GM12878 (cell line): ENCODE results near the gene C9orf50. TPM values are rescaled to one million over a fixed set of nuclear protein-coding genes. Genes with fewer than 3 reads are reported as not detected.
A peak's percentile ranks its signal among the peaks of the same experiment; 100 is the strongest.

Experiments used
- BHLHE40 ChIP-seq, 2 experiments: fragments of 450-650 bp in 1 of 2; IDR thresholded peaks; 2 replicates each; pipeline ENCODE4 v1.6.1; 2011 to 2017; ENCODE audit warnings: low read depth in 2 of 2, borderline replicate concordance in 1 of 2, improper control_type of control experiment in 1 of 2, low read length in 1 of 2, mild to moderate bottlenecking in 1 of 2
- CBX3 ChIP-seq: fragments of 200-600 bp; sonication (generic); IDR thresholded peaks from 2 replicates; pipeline ENCODE4 v1.6.1; 2016; ENCODE audit warnings: low read depth, borderline replicate concordance
- CHD4 ChIP-seq: fragments of 200-600 bp; sonication (generic); IDR thresholded peaks from 2 replicates; pipeline ENCODE4 v1.6.1; 2016; ENCODE audit warnings: mild to moderate bottlenecking
- ELK1 ChIP-seq: IDR thresholded peaks from 2 replicates; pipeline ENCODE4 v1.6.1; 2012; ENCODE audit warnings: low read depth, low read length, improper control_type of control experiment
- GABPA ChIP-seq: IDR thresholded peaks from 2 replicates; pipeline ENCODE4 v1.6.1; 2014; ENCODE audit warnings: antibody characterized with exemption, low read depth, mild to moderate bottlenecking, inconsistent platforms
- HCFC1 ChIP-seq: fragments of 150-350 bp; IDR thresholded peaks from 2 replicates; pipeline ENCODE4 v1.6.1; 2014; ENCODE audit warnings: low read length
- HDGF ChIP-seq: fragments of 450-650 bp; IDR thresholded peaks from 2 replicates; pipeline ENCODE4 v1.6.1; 2016; ENCODE audit warnings: antibody characterized with exemption
- HSF1 ChIP-seq: fragments of 150-350 bp; IDR thresholded peaks from 2 replicates; pipeline ENCODE4 v1.6.1; 2014; ENCODE audit warnings: mild to moderate bottlenecking, low read depth, low read length
- IKZF2 ChIP-seq, 2 experiments: fragments of 450-650 bp; IDR thresholded peaks; 2 replicates each; pipeline ENCODE4 v1.6.1; 2017; ENCODE audit warnings: mild to moderate bottlenecking in 2 of 2, moderate library complexity in 2 of 2
- IRF5 ChIP-seq: fragments of 450-650 bp; IDR thresholded peaks from 2 replicates; pipeline ENCODE4 v1.6.1; 2017; ENCODE audit warnings: borderline replicate concordance
- KLF5 ChIP-seq: fragments of 450-650 bp; IDR thresholded peaks from 2 replicates; pipeline ENCODE4 v1.6.1; 2014; ENCODE audit warnings: mild to moderate bottlenecking; ENCODE audit not compliant: partially characterized antibody
- MTA2 ChIP-seq: fragments of 450-650 bp; IDR thresholded peaks from 2 replicates; pipeline ENCODE4 v1.6.1; 2016; ENCODE audit warnings: low read depth, mild to moderate bottlenecking, moderate library complexity
- NBN ChIP-seq: fragments of 450-650 bp; IDR thresholded peaks from 2 replicates; pipeline ENCODE4 v1.6.1; 2016
- NFXL1 ChIP-seq: fragments of 450-650 bp; IDR thresholded peaks from 2 replicates; pipeline ENCODE4 v1.6.1; 2017; ENCODE audit warnings: antibody characterized with exemption, mild to moderate bottlenecking, borderline replicate concordance
- NFYB ChIP-seq: IDR thresholded peaks from 2 replicates; pipeline ENCODE4 v1.6.1; 2011; ENCODE audit warnings: low read depth, mild to moderate bottlenecking, low read length, improper control_type of control experiment, moderate library complexity; ENCODE audit not compliant: insufficient read depth
- PAX8 ChIP-seq: fragments of 450-650 bp; IDR thresholded peaks from 2 replicates; pipeline ENCODE4 v1.6.1; 2017; ENCODE audit warnings: mild to moderate bottlenecking, moderate library complexity
- PBX3 ChIP-seq: IDR thresholded peaks from 2 replicates; pipeline ENCODE4 v1.6.1; 2011; ENCODE audit warnings: mild to moderate bottlenecking, low read depth, low read length, moderate library complexity; ENCODE audit not compliant: insufficient replicate concordance
- PML ChIP-seq: IDR thresholded peaks from 2 replicates; pipeline ENCODE4 v1.6.1; 2012; ENCODE audit warnings: low read length, inconsistent platforms
- PRDM15 ChIP-seq: fragments of 450-650 bp; formaldehyde crosslinking; IDR thresholded peaks from 2 replicates; pipeline ENCODE4 v1.4.0; 2020; ENCODE audit warnings: mild to moderate bottlenecking, moderate library complexity
- RUNX3 ChIP-seq: IDR thresholded peaks from 2 replicates; pipeline ENCODE4 v1.6.1; 2012; ENCODE audit warnings: low read length, inconsistent platforms
- SMAD1 ChIP-seq: fragments of 450-650 bp; IDR thresholded peaks from 2 replicates; pipeline ENCODE4 v1.6.1; 2018; ENCODE audit warnings: mild to moderate bottlenecking, low read depth; ENCODE audit not compliant: partially characterized antibody
- SMC3 ChIP-seq: IDR thresholded peaks from 2 replicates; pipeline ENCODE4 v1.6.1; 2011; ENCODE audit warnings: low read length, improper control_type of control experiment, borderline replicate concordance
- polyA plus RNA-seq, 11 experiments: library from polyadenylated mRNA; depleted of rRNA in 4 of 11; unstranded in 6 of 11; stranded (reverse) in 5 of 11; fragments of >200 nt; fragmentation: Nextera tagmentation in 4 of 11; fragmentation: Illumina TruSeq in 1 of 11; extraction: Ambion mirVana in 4 of 11; extraction: Trizol in 1 of 11; gene quantifications; 1 replicate in 1 of 11; 2 replicates in 10 of 11; pipeline versions ENCODE4 v1.2.1 to v1.2.3, GENCODE V29; 2011 to 2016; ENCODE audit warnings: inconsistent platforms in 2 of 11, missing spikeins in 2 of 11, low read depth in 1 of 11
- total RNA-seq, 4 experiments: library from RNA; depleted of rRNA in 3 of 4; stranded (reverse); fragments of >200 nt in 3 of 4; fragmentation: Illumina TruSeq in 1 of 4; extraction: Trizol in 1 of 4; gene quantifications; 2 replicates each; pipeline versions ENCODE4 v1.2.1 to v1.2.3, GENCODE V29; 2013 to 2021

C9orf50 gene
- total and polyA plus RNA-seq, 10 of the 15 experiments (the other 5 are each of a cell fraction or from before 2014, with no cell fraction given) = not detected

- TF ChIP-seq IRF5 (peak; percentile 40; the same call in 1 of the 2 replicates), HCFC1 (no peak), HSF1 (no peak), KLF5 (no peak), NFYB (no peak), CBX3 (no peak), MTA2 (peak; percentile 44; the same call in 1 of the 2 replicates), BHLHE40 (IDR thresholded peaks at IDR 0.05; ENCODE audit: borderline replicate concordance in 1 of 2, low read depth in 2 of 2, low read length in 1 of 2) (peak in 1 of 2 experiments; percentile 47; a peak in 1 of 4 replicates), HDGF (peak; percentile 95), PAX8 (no peak), ELK1 (no peak), RUNX3 (peak; percentile 25; the same call in 1 of the 2 replicates), IKZF2 (IDR thresholded peaks at IDR 0.05) (peak; percentile 35 to 53; a peak in 1 of 4 replicates), SMAD1 (no peak), CHD4 (no peak), PML (no peak), PBX3 (no peak), GABPA (no peak), SMC3 (0 out of 2 replicates have a peak, but pooled peaks have one; percentile 7), NBN (peak; percentile 89), NFXL1 (no peak), PRDM15 (no peak)
These were observed 11.3 kb downstream of the C9orf50 start (continued) for GRCh38 chr9:129609486-129610212.
